GM23338 (cell line): ENCODE data around the gene PDCD1. TPM values are rescaled to one million over a fixed set of nuclear protein-coding genes. Genes with fewer than 3 reads are reported as not detected.

Source experiments
- ATAC-seq: fragments of 200-7000 bp; cut with Tn5 transposase; 3 replicates; pipeline ENCODE4 v1.9.1; 2020
- DNase-seq: peaks from one replicate; pipeline ENCODE4 v3.0.0-alpha.2; 2015; ENCODE audit warnings: low spot score
- H2AFZ ChIP-seq: fragments of 200-600 bp; sonication (generic); 2 replicates; pipeline ENCODE4 v1.8.0; 2016; ENCODE audit warnings: antibody characterized with exemption, mild to moderate bottlenecking, moderate library complexity
- H3F3A ChIP-seq: fragments of 200-600 bp; sonication (generic); replicated peaks from 2 replicates; pipeline ENCODE4 v1.8.0; 2017; ENCODE audit warnings: antibody characterized with exemption, mixed run types, low read depth
- H3K27ac ChIP-seq: fragments of 200-600 bp; sonication (generic); 2 replicates; pipeline ENCODE4 v1.6.1; 2016; ENCODE audit warnings: low read depth
- H3K27me3 ChIP-seq: fragments of 200-600 bp; sonication (generic); 2 replicates; pipeline ENCODE4 v1.8.0; 2016; ENCODE audit warnings: mild to moderate bottlenecking, mixed run types, moderate library complexity; ENCODE audit not compliant: insufficient read depth
- H3K36me3 ChIP-seq: fragments of 200-600 bp; sonication (generic); 2 replicates; pipeline ENCODE4 v1.8.0; 2016; ENCODE audit warnings: mild to moderate bottlenecking; ENCODE audit not compliant: insufficient read depth
- H3K4me1 ChIP-seq: fragments of 200-600 bp; sonication (generic); 2 replicates; pipeline ENCODE4 v1.8.0; 2016; ENCODE audit warnings: mild to moderate bottlenecking, moderate library complexity; ENCODE audit not compliant: insufficient read depth
- H3K4me2 ChIP-seq: fragments of 200-600 bp; sonication (generic); 2 replicates; pipeline ENCODE4 v1.7.1; 2017; ENCODE audit warnings: mixed run types
- H3K4me3 ChIP-seq: fragments of 200-600 bp; sonication (generic); 2 replicates; pipeline ENCODE4 v1.6.1; 2016; ENCODE audit warnings: mixed run types
- H3K79me2 ChIP-seq: fragments of 200-600 bp; sonication (generic); replicated peaks from 2 replicates; pipeline ENCODE4 v1.8.0; 2017; ENCODE audit warnings: mild to moderate bottlenecking; ENCODE audit not compliant: insufficient read depth
- H3K9me2 ChIP-seq: fragments of 200-600 bp; sonication (generic); 2 replicates; pipeline ENCODE4 v1.8.0; 2017; ENCODE audit not compliant: insufficient read depth
- H4K20me1 ChIP-seq: fragments of 200-600 bp; sonication (generic); replicated peaks from 2 replicates; pipeline ENCODE4 v1.8.0; 2017; ENCODE audit warnings: mild to moderate bottlenecking; ENCODE audit not compliant: insufficient read depth
- H3K27ac Mint-ChIP-seq: 2 replicates; pipeline ENCODE4 v1.8.0; 2020; ENCODE audit warnings: inconsistent platforms, mild to moderate bottlenecking, moderate library complexity, mixed read lengths
- H3K27me3 Mint-ChIP-seq: 3 replicates; pipeline ENCODE4 v1.8.0; 2022; ENCODE audit warnings: low read depth, mild to moderate bottlenecking, moderate library complexity, mixed read lengths, inconsistent platforms; ENCODE audit not compliant: insufficient read depth, poor library complexity
- H3K36me3 Mint-ChIP-seq: 3 replicates; pipeline ENCODE4 v1.8.0; 2021; ENCODE audit warnings: low read depth, mild to moderate bottlenecking, inconsistent platforms, moderate library complexity, mixed read lengths
- H3K4me1 Mint-ChIP-seq: 3 replicates; pipeline ENCODE4 v1.8.0; 2020; ENCODE audit warnings: mild to moderate bottlenecking, inconsistent platforms, mixed read lengths
- H3K4me3 Mint-ChIP-seq: 3 replicates; pipeline ENCODE4 v1.8.0; 2021; ENCODE audit warnings: moderate library complexity, mild to moderate bottlenecking, inconsistent platforms, mixed read lengths
- H3K9me3 Mint-ChIP-seq: 3 replicates; pipeline ENCODE4 v1.8.0; 2020; ENCODE audit warnings: moderate library complexity, mild to moderate bottlenecking, inconsistent platforms, mixed read lengths
- CREB1 ChIP-seq: fragments of 250-450 bp; sonication (Bioruptor Pico); IDR thresholded peaks from 2 replicates; pipeline ENCODE4 v1.5.0; 2020; ENCODE audit warnings: low read depth, mild to moderate bottlenecking, moderate library complexity
- CTCF ChIP-seq, 2 experiments: fragments of 200-600 bp in 1 of 2; sonication (generic) in 1 of 2; conservative IDR thresholded peaks; 2 replicates each; pipeline versions ENCODE4 v1.5.1 to v1.6.1; 2016 to 2017; ENCODE audit warnings: antibody characterized with exemption in 2 of 2, low read depth in 2 of 2, mild to moderate bottlenecking in 2 of 2, moderate library complexity in 1 of 2
- ETS1 ChIP-seq: IDR thresholded peaks from 2 replicates; pipeline ENCODE4 v1.6.1; 2016; ENCODE audit warnings: antibody characterized with exemption
- EZH2 ChIP-seq: fragments of 200-600 bp; sonication (generic); IDR thresholded peaks from one replicate; pipeline ENCODE4 v1.8.0; 2017; ENCODE audit warnings: antibody characterized with exemption, mild to moderate bottlenecking, low read depth; ENCODE audit not compliant: unreplicated experiment
- EZH2phosphoT487 ChIP-seq: fragments of 200-600 bp; sonication (generic); IDR thresholded peaks from one replicate; pipeline ENCODE4 v1.8.1; 2018; ENCODE audit warnings: antibody characterized with exemption; ENCODE audit not compliant: unreplicated experiment
- JUNB ChIP-seq: IDR thresholded peaks from one replicate; pipeline ENCODE4 v1.6.1; 2016; ENCODE audit warnings: antibody characterized with exemption; ENCODE audit not compliant: unreplicated experiment
- NANOG ChIP-seq: IDR thresholded peaks from 2 replicates; pipeline ENCODE4 v1.6.1; 2016; ENCODE audit warnings: antibody characterized with exemption, borderline replicate concordance
- REST ChIP-seq: IDR thresholded peaks from one replicate; pipeline ENCODE4 v1.6.1; 2018; ENCODE audit warnings: antibody characterized with exemption; ENCODE audit not compliant: unreplicated experiment
- STAT1 ChIP-seq: IDR thresholded peaks from one replicate; pipeline ENCODE4 v1.6.1; 2016; ENCODE audit warnings: antibody characterized with exemption; ENCODE audit not compliant: unreplicated experiment
- ZNF114 ChIP-seq: fragments of 250-450 bp; sonication (Bioruptor Pico); IDR thresholded peaks from 2 replicates; pipeline ENCODE4 v1.5.0; 2020; ENCODE audit warnings: mild to moderate bottlenecking, moderate library complexity
- ZNF462 ChIP-seq: fragments of 250-450 bp; sonication (Bioruptor Pico); IDR thresholded peaks from 2 replicates; pipeline ENCODE4 v1.5.0; 2020; ENCODE audit warnings: mild to moderate bottlenecking, moderate library complexity
- polyA plus RNA-seq: library from polyadenylated mRNA; unstranded; fragments of >200 nt; fragmentation: Nextera tagmentation; extraction: Ambion mirVana; gene quantifications from 2 replicates; pipeline ENCODE4 v1.2.1, GENCODE V29; 2016
- total RNA-seq: library from RNA; depleted of rRNA; stranded (reverse); fragments of >200 nt; shearing (Covaris generic); gene quantifications from 2 replicates; pipeline ENCODE4 v1.2.3, GENCODE V29; 2014

The PDCD1 gene
- total and polyA plus RNA-seq, 2 experiments from 2014 or later: 0.34 to 0.38 TPM

GRCh38 chr2:241849616-241850543 lies 8.8 kb downstream of the PDCD1 start:
- TF ChIP-seq ZNF462: no peak
- TF ChIP-seq STAT1: no peak
- TF ChIP-seq REST: no peak
- TF ChIP-seq EZH2phosphoT487: no peak
- TF ChIP-seq CTCF (conservative IDR thresholded peaks at IDR 0.05; ENCODE audit: low read depth in 2 of 2): no peak
- no peak for TF ChIP-seq ZNF114 (CRISPR knock-in tag)
- TF ChIP-seq CREB1 (CRISPR knock-in tag): no peak
- TF ChIP-seq NANOG: no peak
- TF ChIP-seq ETS1: no peak
- no peak for TF ChIP-seq EZH2
- no peak for TF ChIP-seq JUNB
- Mint-ChIP-seq H3K4me1 (no peaks in the 10 kb centered on the region; the same call in 2 of the 3 replicates), H3K36me3 (no peaks in the 10 kb centered on the region), H3K9me3 (no peaks in the 10 kb centered on the region), H3K4me3 (no peak overlapping the region), H3K27ac (no peak overlapping the region), H3K27me3 (peaks cover 22% of the 10 kb centered on the region)
- ATAC-seq: peak; percentile 49
- H3K27me3 ChIP-seq: peaks cover 7% of the 10 kb centered on the region
- no peaks in the 10 kb centered on the region for H3K79me2 ChIP-seq
- no peaks in the 10 kb centered on the region for H3K4me1 ChIP-seq
- H2AFZ ChIP-seq: no peak overlapping the region
- no peaks in the 10 kb centered on the region for H3F3A ChIP-seq
- no peak overlapping the region for H3K27ac ChIP-seq
- no peak for DNase-seq
- H3K36me3 ChIP-seq: no peaks in the 10 kb centered on the region
- H4K20me1 ChIP-seq: no peaks in the 10 kb centered on the region
- H3K4me3 ChIP-seq: no peak overlapping the region
- H3K4me2 ChIP-seq: no peak overlapping the region
- no peaks in the 10 kb centered on the region for H3K9me2 ChIP-seq
